ENCODE results near the gene FBP2. TPM values are rescaled to one million over a fixed set of nuclear protein-coding genes. Genes with fewer than 3 reads are reported as not detected.
"Not testable (repeated sequence)": the region's sequence is repeated elsewhere in the genome, so short reads cannot be mapped to it uniquely, and the experiment has no call there.

FBP2 gene
- total RNA-seq, 4 donors from 2014 or later: not detected

GRCh38 chr9:94566550-94566949 is 27.1 kb downstream of the FBP2 start:
- no peak for DNase-seq (ENCODE audit: low spot score in 2 of 2)
- no peaks in the 10 kb centered on the region for H3K36me3 ChIP-seq
- no peaks in the 10 kb centered on the region for H3K4me1 ChIP-seq
- no peak overlapping the region for H3K4me3 ChIP-seq
- H3K27me3 ChIP-seq: peaks cover 5% of the 10 kb centered on the region
- H3K9me3 ChIP-seq: no peaks in the 10 kb centered on the region
- TF ChIP-seq POLR2A (IDR thresholded peaks at IDR 0.05) (no peak), POLR2AphosphoS5 (IDR thresholded peaks at IDR 0.05) (no peak)
- no peak overlapping the region for H3K27ac ChIP-seq

DNA sequence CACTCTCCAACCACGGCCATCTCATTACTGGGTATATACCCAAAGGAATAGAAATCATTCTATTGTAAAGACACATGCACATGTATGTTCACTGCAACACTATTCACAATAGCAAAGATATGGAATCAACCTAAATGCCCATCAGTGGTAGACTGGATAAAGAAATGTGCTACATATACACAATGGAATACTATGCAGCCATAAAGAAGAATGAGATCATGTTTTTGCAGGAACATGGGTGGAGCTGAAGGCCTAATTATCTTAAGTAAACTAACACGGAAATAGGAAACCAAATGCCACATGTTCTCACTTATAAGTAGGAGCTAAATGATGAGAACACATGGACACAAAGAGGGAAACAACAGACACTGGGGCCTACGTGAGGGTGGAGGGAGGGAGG is 29.3 kb downstream of the FBP2 start:
- H3K9me3 ChIP-seq; DNase-seq (ENCODE audit: low spot score in 2 of 2); H3K27me3 ChIP-seq; H3K4me3 ChIP-seq; H3K36me3 ChIP-seq; H3K27ac ChIP-seq; H3K4me1 ChIP-seq: not testable (repeated sequence)
- WGBS: 56% methylated on average over 3 of the region's 3 CpGs

- WGBS: 56% methylated on average over 2 of the region's 2 CpGs
- DNase-seq (ENCODE audit: low spot score in 2 of 2): no peak
- no peaks in the 10 kb centered on the region for H3K4me1 ChIP-seq
- no peaks in the 10 kb centered on the region for H3K36me3 ChIP-seq
- no peak overlapping the region for H3K4me3 ChIP-seq
- TF ChIP-seq POLR2AphosphoS5 (IDR thresholded peaks at IDR 0.05): no peak
- TF ChIP-seq, protein P1, sequence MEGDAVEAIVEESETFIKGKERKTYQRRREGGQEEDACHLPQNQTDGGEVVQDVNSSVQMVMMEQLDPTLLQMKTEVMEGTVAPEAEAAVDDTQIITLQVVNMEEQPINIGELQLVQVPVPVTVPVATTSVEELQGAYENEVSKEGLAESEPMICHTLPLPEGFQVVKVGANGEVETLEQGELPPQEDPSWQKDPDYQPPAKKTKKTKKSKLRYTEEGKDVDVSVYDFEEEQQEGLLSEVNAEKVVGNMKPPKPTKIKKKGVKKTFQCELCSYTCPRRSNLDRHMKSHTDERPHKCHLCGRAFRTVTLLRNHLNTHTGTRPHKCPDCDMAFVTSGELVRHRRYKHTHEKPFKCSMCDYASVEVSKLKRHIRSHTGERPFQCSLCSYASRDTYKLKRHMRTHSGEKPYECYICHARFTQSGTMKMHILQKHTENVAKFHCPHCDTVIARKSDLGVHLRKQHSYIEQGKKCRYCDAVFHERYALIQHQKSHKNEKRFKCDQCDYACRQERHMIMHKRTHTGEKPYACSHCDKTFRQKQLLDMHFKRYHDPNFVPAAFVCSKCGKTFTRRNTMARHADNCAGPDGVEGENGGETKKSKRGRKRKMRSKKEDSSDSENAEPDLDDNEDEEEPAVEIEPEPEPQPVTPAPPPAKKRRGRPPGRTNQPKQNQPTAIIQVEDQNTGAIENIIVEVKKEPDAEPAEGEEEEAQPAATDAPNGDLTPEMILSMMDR (IDR thresholded peaks at IDR 0.05): no peak
- TF ChIP-seq POLR2A (IDR thresholded peaks at IDR 0.05): no peak
- TF ChIP-seq EP300 (IDR thresholded peaks at IDR 0.05): no peak
- peaks cover 5% of the 10 kb centered on the region for H3K27me3 ChIP-seq
- no peaks in the 10 kb centered on the region for H3K9me3 ChIP-seq
- no peak overlapping the region for H3K27ac ChIP-seq
Measured at GRCh38 chr9:94563548-94563947, 30.1 kb downstream of the FBP2 start.

DNA sequence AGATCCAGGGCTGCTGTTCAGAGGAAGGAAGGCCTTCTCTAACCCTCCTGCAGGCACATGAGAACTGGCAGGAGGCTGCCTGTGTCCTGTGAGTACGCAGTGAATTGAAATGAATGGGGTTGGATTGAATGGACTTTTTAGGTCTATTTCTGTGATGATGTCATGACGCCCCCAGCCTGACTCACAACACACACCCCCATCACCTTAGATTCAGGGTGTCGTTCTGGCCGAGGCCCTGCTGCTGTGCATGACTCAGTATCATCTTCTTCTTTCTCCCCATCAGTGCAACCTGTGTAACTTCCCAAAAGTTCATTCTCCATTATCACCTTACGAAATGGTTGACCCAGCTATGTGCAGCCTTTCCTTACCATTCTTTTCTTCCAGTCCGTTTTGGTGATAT is 33.4 kb downstream of the FBP2 start:
- no peak for TF ChIP-seq POLR2A (IDR thresholded peaks at IDR 0.05)
- TF ChIP-seq EP300 (IDR thresholded peaks at IDR 0.05): no peak
- TF ChIP-seq, protein P1 (IDR thresholded peaks at IDR 0.05): no peak
- no peak for TF ChIP-seq POLR2AphosphoS5 (IDR thresholded peaks at IDR 0.05)
- Histone ChIP-seq H3K4me1 (no peaks in the 10 kb centered on the region), H3K27ac (no peak overlapping the region), H3K9me3 (no peaks in the 10 kb centered on the region), H3K27me3 (peaks cover 5% of the 10 kb centered on the region), H3K4me3 (no peak overlapping the region), H3K36me3 (no peaks in the 10 kb centered on the region)
- no peak for DNase-seq (ENCODE audit: low spot score in 2 of 2)
- 86% methylated on average over 5 of the region's 6 CpGs for WGBS

- no peaks in the 10 kb centered on the region for H3K36me3 ChIP-seq
- no peaks in the 10 kb centered on the region for H3K4me1 ChIP-seq
- H3K27me3 ChIP-seq: peaks cover 4% of the 10 kb centered on the region
- no peak for TF ChIP-seq POLR2A (IDR thresholded peaks at IDR 0.05)
- TF ChIP-seq EP300 (IDR thresholded peaks at IDR 0.05): no peak
- TF ChIP-seq POLR2AphosphoS5 (IDR thresholded peaks at IDR 0.05): no peak
- TF ChIP-seq, protein P1 (IDR thresholded peaks at IDR 0.05): no peak
- DNase-seq (ENCODE audit: low spot score in 2 of 2): no peak
- H3K27ac ChIP-seq: no peak overlapping the region
- no peaks in the 10 kb centered on the region for H3K9me3 ChIP-seq
- 66% methylated on average over 4 of the region's 4 CpGs for WGBS
- H3K4me3 ChIP-seq: no peak overlapping the region
Measured at GRCh38 chr9:94557376-94557775, 36.2 kb downstream of the FBP2 start.

DNA sequence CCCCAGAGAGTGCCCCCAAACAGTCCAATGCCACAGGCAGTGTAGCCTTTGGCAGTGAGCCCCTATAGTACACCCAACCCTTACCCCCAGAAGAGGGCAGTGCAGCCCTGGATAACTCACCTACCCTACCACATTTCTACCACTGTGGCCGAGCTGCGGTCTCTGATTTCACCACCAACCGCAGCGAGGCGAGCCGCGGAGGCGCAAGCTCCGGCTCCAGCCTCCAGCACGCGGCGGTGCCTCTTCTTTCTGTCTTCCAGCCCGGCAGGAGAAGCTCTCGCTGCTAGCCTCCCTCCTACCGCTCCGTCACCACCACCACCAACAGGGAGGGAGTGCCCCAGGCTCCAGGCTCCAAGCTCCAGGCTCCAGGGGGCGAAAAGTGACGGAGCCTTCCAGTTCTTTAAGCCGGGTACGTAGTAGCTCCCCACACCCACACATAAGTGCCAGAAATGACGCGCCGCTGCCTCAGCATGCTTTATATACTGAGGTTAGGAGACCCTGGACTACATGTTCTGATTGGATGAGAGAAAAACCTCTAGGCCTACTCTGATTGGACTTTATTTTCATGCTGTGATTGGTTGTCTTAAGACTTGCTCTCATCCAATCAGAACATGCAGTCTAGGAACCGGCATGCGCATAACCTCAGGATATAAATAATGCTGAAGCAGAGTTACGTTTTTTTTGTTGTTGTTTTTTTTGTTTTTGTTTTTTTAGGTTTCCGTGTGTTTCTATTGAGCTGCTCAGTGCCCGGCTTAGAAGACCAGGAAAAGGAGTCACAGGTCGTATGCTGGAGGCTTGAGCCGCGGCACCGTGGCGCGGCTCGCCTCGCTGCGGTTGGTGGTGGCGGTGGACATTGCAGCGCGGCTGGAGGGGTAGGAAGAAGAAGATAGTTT is 38.9 kb downstream of the FBP2 start, which contains the start of gene PCAT7:
Gene PCAT7 (plus strand): TSS at position 645 of the 893 bp plus-strand sequence.
- no peak within 1 kb of the TSS for H3K4me3 ChIP-seq
- no peak for TF ChIP-seq POLR2AphosphoS5 (IDR thresholded peaks at IDR 0.05)

More for the DNA sequence above, 38.9 kb downstream of the FBP2 start, which contains the start of gene PCAT7:
- 83% methylated on average over 40 of the region's 40 CpGs for WGBS
- no peaks in the 10 kb centered on the region for H3K36me3 ChIP-seq
- H3K27ac ChIP-seq: no peak within 1 kb of the TSS
- DNase-seq (ENCODE audit: low spot score in 2 of 2): no peak
- no peaks in the 10 kb centered on the region for H3K4me1 ChIP-seq
- no peaks in the 10 kb centered on the region for H3K9me3 ChIP-seq
- H3K27me3 ChIP-seq: peaks cover 4% of the 10 kb centered on the region

Data from suprapubic skin (tissue), 4 donors.